CD4-positive, alpha-beta T cell treated with Interleukin-4 for 4 hours (primary cell): ENCODE measurements around the gene VANGL2.

Source experiments
- DNase-seq: peaks from one replicate; pipeline ENCODE4 v3.0.0-alpha.2; 2020

Gene VANGL2

DNA sequence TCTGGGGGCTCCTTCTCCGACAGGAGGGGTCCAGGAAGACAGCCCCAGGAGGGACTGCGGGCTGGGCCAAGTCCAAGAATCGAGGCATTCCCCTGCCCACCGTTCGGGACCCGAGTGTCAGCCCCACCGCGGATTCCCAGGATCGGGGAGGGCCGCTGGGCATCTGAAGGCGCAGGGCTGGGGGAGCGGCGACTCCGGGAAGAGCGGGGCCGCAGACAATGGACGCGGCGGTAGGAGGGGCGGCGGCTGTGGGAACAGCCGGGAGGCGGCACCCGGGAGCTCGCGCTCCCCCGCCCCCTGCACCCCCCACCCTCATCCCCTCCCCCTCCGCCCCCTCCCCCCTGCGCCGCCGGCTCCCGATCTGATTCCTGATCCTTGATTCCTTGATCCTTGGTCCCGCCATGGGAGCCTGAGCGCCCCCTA lies at the start of gene VANGL2:
VANGL2 (plus strand) TSS at position 342 of the 423 bp plus-strand sequence. CDS start 15,274 bp downstream, outside the sequence.
- DNase-seq, result peak; percentile 5

DNA sequence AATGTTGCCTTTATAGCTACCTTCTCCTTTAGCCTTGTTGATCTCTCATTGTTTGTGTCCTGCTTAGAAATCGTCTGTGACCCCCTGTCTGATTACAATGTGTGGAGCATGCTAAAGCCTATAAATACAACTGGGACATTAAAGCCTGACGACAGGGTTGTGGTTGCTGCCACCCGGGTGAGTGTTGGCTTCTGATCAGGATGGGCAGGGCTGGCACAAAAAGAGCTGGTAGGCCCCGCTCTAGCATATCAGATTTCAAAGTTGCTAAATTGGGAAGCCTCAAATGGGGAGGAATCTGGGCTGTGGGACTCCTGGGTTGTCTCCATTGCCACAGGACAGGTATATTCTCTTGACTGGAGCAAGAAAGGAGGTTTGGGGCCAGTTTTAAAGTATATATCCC lies 48.7 kb upstream of the VANGL2 start:
- DNase-seq, result no peak

DNA sequence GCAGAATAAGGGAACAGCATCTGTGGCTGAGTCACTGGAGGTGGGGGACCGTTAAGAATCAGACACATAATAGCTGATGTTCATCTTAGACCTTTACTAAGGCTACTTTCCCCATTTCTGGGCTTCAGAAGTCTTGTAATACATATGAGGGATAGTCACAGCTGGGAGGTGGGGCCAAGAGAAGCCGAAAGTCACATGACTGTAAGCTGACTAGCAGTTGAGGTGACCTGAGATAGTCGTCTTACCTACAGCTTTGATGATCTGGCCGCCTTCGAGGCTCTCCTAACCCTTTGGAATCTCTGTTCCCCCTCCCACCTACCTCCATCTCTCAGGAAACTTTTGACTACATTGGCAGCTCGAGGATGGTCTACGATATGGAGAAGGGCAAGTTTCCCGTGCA lies 47.8 kb upstream of the VANGL2 start:
- no peak for DNase-seq

DNA sequence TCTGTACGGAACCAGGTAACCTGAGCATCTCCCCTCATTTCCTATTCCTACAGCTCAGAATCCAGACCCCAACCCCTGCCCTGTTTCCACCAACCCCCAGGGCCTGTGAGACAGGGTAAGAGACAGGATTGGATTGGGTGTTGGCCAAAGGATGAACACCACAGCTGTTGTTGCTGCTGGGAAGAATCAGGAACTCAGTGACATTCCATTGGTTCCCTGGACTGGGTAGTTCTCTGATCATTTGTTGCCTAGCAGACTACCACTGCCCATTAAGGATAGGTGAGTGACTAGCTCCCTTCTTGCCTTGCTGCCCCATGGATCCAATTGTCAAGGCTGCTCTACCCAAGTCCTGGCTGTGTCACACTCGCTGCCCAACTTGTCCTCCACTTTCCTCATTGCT lies 47.1 kb upstream of the VANGL2 start:
- DNase-seq, result no peak

DNA sequence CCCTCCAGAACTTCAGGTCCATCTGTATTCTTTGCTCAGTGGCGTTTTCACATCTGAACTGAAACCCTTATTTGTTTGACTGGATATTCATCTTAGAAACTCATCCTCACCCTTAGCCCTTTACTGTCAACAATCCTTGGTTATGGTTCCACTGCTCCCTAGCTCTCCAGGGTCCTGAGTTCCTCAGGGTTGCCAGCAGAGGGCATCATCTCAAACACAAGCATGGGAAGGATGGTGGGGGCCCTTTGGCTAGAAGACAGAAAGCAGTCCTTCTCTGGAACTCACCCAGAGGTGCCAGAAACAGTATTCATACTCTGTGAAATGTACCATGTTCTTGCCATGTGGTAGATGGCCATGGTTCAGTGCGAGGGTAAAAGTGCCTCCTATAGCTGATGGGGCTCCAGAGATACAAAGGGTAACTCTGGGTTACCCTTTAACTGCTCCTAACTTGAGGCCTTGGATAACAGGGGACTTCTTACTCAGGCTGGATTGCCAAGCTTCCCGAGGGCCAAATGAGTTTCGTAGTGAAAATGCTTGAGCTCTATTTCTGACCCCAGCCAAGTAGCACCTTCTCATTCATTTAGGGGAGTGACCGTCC lies 45.9 kb upstream of the VANGL2 start:
- no peak for DNase-seq

DNA sequence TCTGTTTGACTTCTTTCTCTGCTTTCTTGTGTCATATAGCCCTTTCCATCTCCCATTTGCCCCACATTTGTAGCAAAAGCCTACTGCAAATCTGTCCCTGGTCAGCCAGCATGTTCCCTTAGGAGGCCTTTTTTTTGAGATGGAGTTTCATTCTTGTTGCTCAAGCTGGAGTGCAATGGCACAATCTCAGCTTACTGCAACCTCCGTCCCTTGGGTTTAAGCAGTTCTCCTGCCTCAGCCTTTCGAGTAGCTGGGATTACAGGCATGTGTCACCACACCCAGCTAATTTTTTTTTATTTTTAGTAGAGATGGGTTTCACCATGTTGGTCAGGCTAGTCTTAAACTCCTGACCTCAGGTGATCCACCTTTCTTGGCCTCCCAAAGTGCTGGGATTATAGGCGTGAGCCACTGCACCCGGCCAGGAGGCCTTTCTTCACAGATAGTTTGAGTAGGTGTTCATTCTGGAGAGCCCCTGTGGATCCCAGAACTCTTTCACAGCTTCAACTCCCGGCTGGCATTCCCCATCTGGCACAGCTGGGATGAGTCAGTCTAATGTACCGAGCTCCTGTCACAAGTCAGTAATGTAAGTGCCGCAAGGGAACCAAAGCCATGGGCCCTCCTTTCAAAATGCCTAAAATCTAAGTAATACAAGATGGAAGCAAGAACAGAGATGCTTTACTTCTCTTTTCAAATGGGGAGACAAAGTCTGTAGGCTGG lies 42.9 kb upstream of the VANGL2 start:
- no peak for DNase-seq

DNA sequence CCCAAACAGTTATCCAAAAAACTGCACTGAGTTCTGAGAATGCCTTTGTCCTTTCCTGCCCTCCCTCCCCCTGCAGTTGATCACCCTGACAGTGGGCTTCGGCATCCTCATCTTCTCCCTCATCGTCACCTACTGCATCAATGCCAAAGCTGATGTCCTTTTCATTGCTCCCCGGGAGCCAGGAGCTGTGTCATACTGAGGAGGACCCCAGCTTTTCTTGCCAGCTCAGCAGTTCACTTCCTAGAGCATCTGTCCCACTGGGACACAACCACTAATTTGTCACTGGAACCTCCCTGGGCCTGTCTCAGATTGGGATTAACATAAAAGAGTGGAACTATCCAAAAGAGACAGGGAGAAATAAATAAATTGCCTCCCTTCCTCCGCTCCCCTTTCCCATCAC lies 42.3 kb upstream of the VANGL2 start:
- DNase-seq, result no peak

DNA sequence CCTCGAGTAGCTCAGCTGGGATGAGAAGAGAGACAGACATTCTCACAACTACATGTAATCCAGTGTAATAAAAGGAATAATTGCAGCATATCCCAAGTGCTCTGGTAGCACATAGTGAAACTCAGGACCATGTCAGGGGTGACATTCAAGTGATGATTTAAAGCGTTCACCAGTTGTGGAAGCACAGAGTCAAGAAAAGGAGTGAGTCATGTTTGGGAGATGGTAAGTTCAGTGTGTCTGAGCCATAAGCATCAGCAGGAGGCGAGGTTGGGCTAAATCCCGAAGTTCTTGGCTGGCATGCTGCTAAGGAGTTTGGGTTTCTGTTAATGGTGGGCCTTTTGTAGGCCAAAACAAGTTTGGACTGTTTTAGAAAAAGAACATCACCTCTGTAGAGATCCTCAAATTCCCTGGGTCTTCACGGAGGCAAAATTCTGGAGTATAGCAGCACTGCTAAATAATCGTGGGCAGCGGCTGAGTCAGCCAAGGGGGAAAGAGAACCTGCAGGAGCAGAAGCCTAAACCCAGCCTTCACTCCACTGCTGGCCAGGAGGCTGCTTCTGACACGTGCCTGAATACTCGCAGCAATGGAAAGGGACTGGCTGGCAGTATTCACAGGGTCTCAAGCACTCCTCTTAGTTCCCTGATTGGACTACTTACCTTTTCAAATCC lies 40.7 kb upstream of the VANGL2 start:
- DNase-seq, result no peak

DNA sequence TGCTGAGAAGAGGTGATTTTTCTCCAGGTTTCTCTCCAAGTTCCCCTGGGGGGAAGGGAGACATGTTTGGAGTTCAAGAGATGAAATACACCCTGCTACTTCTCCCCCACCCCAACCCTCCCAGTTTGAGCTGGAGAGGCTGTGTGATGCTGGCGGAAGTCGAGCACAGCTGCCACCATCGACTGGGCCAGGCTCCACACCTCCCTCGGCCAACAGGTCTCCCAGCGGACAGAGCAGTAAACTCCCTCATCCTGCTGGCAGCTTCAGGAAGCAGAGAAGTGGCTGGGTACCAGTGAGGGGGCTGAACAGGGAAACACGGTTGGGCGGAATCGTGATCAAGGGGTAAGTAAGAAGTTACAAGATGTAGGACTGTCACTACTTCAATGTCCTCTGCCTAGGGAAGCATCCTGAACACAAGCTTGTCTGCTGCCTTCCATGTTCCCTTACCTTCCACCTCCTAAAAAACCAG lies 40.1 kb upstream of the VANGL2 start:
- DNase-seq, result no peak

DNA sequence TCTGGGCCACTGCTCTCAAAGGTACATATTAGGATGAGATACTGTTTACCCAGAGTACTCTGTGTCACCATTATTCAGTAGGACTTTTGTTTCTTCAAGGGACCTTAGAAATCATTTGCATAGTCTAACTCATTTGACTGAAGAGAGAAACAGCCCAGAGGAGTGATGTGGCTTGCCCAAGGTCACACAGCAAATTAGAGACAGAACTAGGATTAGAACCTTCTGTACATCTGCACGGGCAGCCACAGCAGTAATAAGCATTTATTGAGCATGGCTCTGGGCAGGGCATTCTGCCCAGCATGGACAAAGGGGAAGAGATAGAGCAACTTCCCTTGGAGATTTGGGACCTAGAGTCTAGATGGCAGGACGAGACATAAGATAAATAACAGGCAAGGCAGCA lies 39.2 kb upstream of the VANGL2 start:
- DNase-seq, result no peak

DNA sequence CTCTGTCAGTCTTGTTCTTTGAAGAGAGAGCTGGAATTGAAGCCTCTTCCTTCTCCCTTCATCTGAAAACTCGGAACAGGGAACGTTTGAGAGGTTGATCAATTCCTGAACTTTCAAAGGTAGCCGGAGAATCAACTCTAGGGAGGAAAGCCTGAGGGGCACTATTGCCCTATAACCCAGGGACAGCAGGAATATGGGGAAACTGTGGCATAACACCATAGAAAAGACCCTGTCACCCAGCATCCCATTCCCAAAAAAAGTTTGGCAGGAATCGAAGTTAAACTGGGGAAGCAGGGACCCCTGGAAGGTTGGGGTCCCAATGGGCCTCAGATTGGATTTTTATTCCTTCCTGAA lies 38.6 kb upstream of the VANGL2 start:
- DNase-seq, result no peak

DNA sequence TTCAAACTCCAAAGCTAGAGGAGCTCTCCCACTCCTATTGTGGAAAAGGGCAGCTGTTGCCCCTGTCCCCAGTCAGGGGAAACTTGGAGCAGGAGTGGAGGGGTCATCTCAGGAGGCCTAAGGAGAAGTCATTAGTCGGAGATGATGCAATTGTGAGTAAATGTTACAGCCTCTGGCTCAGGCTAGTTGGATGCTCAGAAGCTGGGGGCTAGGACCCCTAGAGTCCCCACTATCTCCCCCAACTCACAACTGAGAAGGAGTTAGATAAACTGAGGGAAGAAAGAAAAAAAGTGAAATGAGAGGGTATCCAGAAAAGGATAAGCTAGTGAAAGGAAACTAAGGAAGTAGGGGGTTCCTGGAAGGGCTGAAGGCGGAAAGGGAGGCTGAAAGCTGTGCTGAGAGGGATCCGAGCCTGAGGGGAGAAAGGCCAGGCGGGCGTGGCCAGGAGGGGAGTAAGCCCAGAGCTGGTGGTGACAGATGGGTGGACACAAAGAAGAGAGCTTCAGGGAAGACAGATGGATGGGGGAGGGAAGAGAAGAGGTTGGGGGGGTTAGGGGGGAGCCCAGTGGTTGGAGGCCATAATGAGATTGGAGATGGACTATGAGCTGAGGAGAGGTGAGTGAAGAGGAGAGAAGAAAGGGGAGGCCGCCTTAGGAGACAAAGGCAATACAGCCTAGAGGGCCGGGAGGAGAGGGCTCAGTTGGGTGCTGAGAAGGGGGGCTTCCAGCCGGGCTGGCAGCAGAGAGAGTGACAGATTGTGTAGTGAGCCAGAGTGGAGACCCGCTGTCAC lies 38.0 kb upstream of the VANGL2 start:
- no peak for DNase-seq

DNA sequence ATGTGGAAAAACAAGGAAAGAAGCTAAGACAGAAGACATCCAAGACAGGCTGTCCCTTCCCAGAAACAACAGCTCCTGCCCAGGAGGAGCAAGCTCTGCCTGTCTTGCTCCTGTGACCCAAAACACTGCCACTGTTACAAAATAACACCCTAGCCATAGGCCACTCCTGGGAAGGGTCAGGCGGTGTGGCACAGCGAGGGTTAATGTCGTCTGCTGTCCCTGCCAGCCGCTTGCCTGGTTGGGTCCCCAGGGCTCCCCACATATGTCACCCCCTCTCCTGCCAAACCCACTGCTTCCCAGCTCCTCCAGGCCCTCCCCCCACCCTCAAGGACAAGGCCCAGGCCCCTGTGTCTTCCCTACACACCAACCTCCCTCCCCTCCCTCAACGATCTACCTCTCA lies 37.4 kb upstream of the VANGL2 start:
- DNase-seq, result no peak

DNA sequence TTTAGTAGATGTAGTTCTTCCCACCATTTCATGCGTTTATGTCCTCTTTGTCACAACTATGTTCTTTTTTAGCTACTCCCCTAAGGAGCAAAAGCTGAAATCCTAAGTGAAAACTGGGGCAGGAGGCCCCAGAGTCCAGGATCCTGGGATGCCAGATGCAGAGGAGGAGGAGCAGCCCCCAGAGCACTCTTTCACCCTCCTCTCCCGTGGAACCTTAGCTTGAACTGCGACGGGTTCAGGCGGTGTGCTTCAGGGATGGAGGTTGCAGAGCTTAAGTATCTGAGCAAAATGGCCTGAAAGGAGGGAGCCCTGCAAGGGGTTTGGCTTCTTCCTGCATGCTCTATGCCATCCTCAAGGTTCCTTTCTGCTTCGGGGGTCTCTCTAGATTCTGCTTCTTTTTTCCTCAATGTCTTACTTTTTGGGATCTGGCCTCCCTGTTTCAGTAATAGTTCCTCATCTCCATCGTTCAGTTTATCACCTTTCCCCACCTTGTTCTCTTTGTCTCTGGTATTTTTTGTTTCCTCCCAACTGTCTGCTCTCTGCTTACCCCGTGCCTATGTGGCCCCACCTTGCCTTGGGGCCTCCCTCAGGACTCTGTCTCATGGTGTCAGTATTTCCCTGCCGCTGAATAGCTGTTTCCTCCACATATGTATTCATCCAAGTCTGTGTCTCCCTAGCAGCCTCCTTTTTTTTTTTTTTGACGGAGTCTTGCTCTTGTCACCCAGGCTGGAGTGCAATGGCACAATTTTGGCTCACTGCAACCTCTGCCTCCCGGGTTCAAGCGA lies 36.2 kb upstream of the VANGL2 start:
- no peak for DNase-seq

DNA sequence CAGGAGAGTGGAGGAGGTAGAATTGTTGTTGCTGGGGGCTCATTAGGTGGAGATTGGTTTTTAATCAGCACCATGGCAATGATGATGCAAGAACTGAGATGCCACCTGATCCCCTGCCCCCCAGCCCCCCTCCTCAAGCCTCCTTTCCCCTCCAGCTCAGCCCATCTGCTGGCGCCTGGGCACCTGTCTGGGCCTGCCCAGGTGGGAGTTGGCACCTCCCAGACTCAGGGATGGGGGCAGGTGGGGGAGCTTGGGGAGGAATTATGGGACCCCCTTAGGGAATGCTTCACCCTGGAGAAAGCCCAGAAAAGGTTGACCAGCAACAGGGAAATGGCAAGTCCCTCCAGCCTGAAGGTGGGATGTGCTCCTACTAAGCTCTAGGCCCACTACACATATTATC lies 35.0 kb upstream of the VANGL2 start:
- DNase-seq, result no peak

DNA sequence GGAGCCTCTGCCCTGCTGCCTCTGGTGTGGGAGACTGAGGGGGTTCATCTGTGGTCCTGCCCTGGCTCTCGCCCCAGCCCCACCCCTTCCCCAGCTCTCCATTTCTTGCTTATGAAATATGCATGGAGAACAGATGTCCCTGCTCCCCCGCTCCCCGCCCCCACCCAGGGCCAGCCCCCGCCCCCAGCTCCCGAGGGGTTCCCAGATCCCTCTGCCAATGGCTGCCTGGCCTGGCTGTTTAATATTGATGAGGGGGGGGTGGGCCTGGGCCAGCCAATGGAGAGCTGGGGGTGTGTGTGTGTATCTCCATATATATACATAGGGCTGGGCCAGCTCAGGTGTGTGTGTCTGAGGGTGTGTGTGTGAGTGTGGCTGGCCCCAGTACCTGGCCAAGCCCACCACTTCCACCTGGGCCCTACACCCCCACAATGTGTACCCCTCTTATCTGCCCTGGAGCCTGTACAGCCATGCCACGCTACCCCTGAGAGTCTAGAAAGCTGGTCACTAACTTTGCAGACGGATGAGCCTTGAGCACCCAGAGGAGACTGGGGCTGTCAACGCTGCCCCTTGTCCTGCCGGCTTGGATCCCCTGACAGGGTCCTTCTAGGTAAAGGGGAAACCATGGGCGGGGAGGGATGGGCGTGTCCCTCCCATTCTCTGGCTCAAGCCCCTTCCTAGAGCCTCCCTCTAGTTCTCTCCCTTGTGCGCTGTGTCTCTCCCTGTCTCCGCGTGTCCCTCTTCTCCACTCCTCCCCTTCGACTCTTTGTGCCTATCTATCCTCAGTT lies 33.4 kb upstream of the VANGL2 start, which contains the start of gene NHLH1:
NHLH1 (plus strand) TSS at position 341 of the 785 bp plus-strand sequence. CDS start 3,661 bp downstream, outside the sequence.
- DNase-seq, result no peak

DNA sequence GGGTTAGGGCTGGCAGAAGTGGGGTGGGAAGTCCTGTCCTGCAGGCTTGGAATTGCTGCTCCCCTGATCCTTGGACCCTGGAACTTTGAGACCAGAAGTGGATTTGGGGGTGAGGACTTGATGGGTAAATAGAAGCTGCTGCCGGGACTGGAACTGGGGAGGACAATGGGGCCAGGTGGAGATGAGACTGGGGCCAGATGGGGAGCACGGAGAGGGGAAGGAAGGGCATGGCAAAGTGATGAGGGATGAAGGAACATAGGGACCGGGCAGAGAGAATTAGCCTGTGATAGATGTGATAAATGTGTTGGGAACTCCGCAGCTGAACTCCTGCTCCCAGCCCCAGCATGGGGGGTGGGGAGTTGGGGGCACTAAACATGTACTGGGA lies 32.9 kb upstream of the VANGL2 start:
- DNase-seq, result no peak

DNA sequence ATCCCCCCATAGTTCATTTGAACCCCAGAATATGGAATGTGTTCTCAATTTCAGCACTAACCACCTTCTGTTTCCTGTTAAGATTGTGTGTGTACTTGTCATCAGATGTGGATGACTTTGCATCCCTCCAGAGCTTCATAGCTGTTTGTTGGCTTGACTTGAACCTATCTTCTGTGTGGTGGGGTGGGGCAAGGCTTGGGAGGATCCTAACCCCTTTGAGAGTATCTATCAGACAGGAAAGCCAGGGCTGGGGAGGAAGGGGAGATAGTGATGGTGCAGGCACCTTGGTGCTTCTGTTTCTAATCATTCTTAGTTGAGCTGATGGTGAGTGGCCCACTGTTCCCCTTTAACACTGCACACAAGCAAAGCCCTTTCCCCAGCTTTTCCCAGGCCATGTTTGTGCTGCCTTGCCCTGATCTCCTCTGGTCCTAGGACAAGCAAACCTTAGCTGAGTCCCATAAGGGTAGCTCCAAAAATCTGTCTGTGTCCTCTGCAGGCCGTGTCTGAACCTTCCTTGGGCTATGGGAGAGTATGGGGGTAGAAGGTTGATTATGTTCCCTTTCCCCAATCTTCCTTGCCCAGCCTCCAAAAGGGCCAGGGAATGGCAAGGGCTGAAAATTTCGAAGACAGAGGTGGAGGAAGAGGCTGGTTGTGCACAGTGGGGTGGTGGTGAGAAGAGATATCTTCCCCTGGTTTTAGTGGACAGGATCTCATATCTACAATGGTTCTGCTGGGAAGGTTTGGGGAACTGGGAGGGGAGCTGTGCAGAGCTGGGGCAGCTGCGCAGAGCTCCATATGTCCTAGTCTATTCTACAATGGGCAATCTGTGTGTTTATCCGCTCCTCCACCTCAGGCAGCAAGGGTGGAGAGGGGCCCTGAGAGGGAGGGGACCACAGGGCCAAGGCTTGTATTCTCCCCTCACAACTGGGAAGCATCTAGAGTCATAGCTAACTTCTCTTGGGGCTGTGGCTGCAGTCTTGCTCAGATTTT lies 32.1 kb upstream of the VANGL2 start:
- DNase-seq, result no peak

DNA sequence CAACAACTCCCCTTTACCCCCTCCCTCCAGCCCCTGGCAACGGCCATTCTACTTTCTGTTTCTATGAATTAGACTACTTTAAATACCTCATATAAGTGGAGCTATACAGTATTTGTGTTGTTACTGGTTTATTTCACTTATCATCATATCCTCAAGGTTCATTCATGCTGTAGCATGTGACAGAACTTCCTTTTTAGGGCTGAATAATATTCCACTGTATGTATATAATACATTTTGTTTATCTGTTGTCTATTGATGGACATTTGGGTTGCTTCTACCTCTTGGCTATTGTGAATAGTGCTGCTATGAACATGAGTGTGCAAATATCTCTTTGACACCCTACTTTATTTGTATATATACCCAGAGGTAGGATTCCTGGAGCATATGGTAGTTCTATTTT lies 31.3 kb upstream of the VANGL2 start:
- no peak for DNase-seq

DNA sequence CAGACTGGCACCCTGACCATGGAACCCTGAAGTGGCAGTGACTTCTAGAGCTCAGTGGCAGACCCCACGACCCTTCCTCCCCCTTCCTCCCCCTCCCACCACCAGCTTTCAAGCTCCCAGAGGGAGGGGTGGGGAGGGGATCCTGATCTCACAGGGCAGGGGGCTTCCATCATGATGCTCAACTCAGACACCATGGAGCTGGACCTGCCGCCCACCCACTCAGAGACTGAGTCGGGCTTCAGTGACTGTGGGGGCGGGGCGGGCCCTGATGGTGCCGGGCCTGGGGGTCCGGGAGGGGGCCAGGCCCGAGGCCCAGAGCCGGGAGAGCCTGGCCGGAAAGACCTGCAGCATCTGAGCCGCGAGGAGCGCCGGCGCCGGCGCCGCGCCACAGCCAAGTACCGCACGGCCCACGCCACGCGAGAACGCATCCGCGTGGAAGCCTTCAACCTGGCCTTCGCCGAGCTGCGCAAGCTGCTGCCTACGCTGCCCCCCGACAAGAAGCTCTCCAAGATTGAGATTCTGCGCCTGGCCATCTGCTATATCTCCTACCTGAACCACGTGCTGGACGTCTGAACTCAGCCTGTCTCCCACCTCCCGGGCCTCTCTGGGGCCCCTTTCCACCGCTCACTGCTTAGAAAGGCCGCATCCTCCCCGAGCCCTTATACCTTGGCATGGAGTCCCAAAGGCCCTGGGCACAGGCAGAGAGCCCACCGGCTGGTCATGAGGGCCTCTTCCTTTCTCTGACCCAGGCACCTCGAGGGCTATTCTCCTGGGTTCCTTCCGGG lies 29.6 kb upstream of the VANGL2 start:
- DNase-seq, result no peak
